ENCODE results near the gene KRT84.

Gene KRT84

GRCh38 chr12:52389313-52390207 is 4.1 kb upstream of the KRT84 start:
- no peak overlapping the region for H3K4me3 Mint-ChIP-seq
- no peaks in the 10 kb centered on the region for H3K9me3 Mint-ChIP-seq
- no peak overlapping the region for H3K27ac Mint-ChIP-seq
- ATAC-seq (replicated peaks) (no peak), DNase-seq (no peak)
- H3K4me1 Mint-ChIP-seq (ENCODE audit: low read depth in 2 of 2) = no peaks in the 10 kb centered on the region
- no peaks in the 10 kb centered on the region for H3K36me3 Mint-ChIP-seq (ENCODE audit: insufficient read depth)
- peaks cover 8 to 11% of the 10 kb centered on the region in 2 donors for H3K27me3 Mint-ChIP-seq

GRCh38 chr12:52387859-52388258 is 2.4 kb upstream of the KRT84 start:
- Mint-ChIP-seq H3K27me3 (peaks cover 4 to 8% of the 10 kb centered on the region in 2 donors), H3K4me3 (no peak overlapping the region), H3K27ac (no peak overlapping the region), H3K9me3 (no peaks in the 10 kb centered on the region), H3K36me3 (ENCODE audit: insufficient read depth) (no peaks in the 10 kb centered on the region), H3K4me1 (ENCODE audit: low read depth in 2 of 2) (peaks cover 4% of the 10 kb centered on the region in 2 donors)
- ATAC-seq (replicated peaks) (no peak), DNase-seq (no peak)

DNA sequence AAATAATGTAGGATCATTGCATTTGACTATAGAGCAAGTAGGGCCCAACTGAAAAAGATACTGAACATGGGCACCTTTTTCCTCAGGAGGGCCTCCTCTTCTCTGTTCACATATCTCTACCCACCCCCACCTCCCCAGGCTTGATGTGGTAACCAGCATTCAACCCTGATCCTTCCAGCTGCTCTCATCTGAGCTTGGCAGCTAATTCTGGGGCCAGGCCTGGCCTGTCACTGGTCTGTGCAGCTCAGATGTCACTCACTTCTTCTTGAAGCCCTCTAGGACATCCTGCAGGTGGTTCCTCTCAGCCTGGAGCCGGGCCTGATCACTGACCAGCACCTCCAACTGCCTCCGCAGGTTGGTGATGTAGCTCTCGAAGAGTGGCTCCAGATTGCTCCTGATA is 2.1 kb downstream of the KRT84 start:
- peaks cover 10 to 13% of the 10 kb centered on the region in 2 donors for H3K27me3 Mint-ChIP-seq
- DNase-seq = no peak
- H3K9me3 Mint-ChIP-seq = no peaks in the 10 kb centered on the region
- no peak for ATAC-seq (replicated peaks)
- H3K4me3 Mint-ChIP-seq = no peak overlapping the region
- H3K36me3 Mint-ChIP-seq (ENCODE audit: insufficient read depth) = no peaks in the 10 kb centered on the region
- H3K4me1 Mint-ChIP-seq (ENCODE audit: low read depth in 2 of 2) = peaks cover 8 to 12% of the 10 kb centered on the region in 2 donors
- H3K27ac Mint-ChIP-seq = no peak overlapping the region

GRCh38 chr12:52382854-52383253 is 2.6 kb downstream of the KRT84 start:
- Mint-ChIP-seq H3K27me3 (peaks cover 10 to 18% of the 10 kb centered on the region in 2 donors), H3K9me3 (no peaks in the 10 kb centered on the region), H3K4me1 (ENCODE audit: low read depth in 2 of 2) (peaks cover 8 to 12% of the 10 kb centered on the region in 2 donors), H3K36me3 (ENCODE audit: insufficient read depth) (no peaks in the 10 kb centered on the region), H3K27ac (peak overlapping the region in 1 of 2 donors; percentile 84), H3K4me3 (no peak overlapping the region)
- DNase-seq (no peak), ATAC-seq (replicated peaks) (peak; percentile 37)

GRCh38 chr12:52381206-52381605 is 4.2 kb downstream of the KRT84 start:
- Mint-ChIP-seq H3K36me3 (ENCODE audit: insufficient read depth) (no peaks in the 10 kb centered on the region), H3K27me3 (peaks cover 27 to 34% of the 10 kb centered on the region in 2 donors), H3K9me3 (no peaks in the 10 kb centered on the region), H3K4me3 (no peak overlapping the region), H3K4me1 (ENCODE audit: low read depth in 2 of 2) (peaks cover 8 to 12% of the 10 kb centered on the region in 2 donors), H3K27ac (no peak overlapping the region)
- no peak for ATAC-seq (replicated peaks)
- no peak for DNase-seq

DNA sequence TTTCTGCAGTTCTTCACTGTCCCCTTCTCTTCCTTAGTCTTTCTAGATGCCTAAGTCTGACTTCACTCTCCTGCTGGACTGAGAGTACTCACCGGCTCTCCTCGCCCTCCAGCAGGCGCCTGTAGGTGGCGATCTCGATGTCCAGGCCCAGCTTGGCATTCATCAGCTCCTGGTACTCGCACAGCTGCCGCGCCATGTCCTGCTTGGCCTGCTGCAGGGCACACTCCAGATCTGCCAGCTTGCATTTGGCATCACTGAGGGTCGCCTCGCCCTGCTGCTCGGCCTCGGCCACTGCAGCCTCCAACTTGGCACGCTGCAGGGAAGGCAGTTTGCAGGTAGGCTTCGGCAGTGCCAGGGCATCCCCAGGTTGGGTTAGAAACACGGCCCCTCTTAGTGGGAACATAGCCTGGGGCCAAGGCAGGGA is 5.2 kb downstream of the KRT84 start:
- ATAC-seq (replicated peaks) = no peak
- Mint-ChIP-seq H3K36me3 (ENCODE audit: insufficient read depth) (no peaks in the 10 kb centered on the region), H3K27ac (no peak overlapping the region), H3K9me3 (no peaks in the 10 kb centered on the region), H3K27me3 (peaks cover 27 to 43% of the 10 kb centered on the region in 2 donors), H3K4me1 (ENCODE audit: low read depth in 2 of 2) (peaks cover 8 to 12% of the 10 kb centered on the region in 2 donors), H3K4me3 (no peak overlapping the region)
- DNase-seq = no peak

GRCh38 chr12:52379536-52379935 is 5.9 kb downstream of the KRT84 start:
- Mint-ChIP-seq H3K9me3 (no peaks in the 10 kb centered on the region), H3K4me3 (no peak overlapping the region), H3K4me1 (ENCODE audit: low read depth in 2 of 2) (peaks cover 8 to 12% of the 10 kb centered on the region in 2 donors), H3K27ac (no peak overlapping the region), H3K27me3 (peaks cover 27 to 43% of the 10 kb centered on the region in 2 donors), H3K36me3 (ENCODE audit: insufficient read depth) (no peaks in the 10 kb centered on the region)
- DNase-seq (no peak), ATAC-seq (replicated peaks) (no peak)

GRCh38 chr12:52378091-52378490 is 7.4 kb downstream of the KRT84 start:
- DNase-seq (no peak), ATAC-seq (replicated peaks) (no peak)
- no peaks in the 10 kb centered on the region for H3K36me3 Mint-ChIP-seq (ENCODE audit: insufficient read depth)
- H3K4me1 Mint-ChIP-seq (ENCODE audit: low read depth in 2 of 2) = peaks cover 6 to 10% of the 10 kb centered on the region in 2 donors
- H3K27ac Mint-ChIP-seq = no peak overlapping the region
- no peak overlapping the region for H3K4me3 Mint-ChIP-seq
- no peaks in the 10 kb centered on the region for H3K9me3 Mint-ChIP-seq
- peaks cover 27 to 43% of the 10 kb centered on the region in 2 donors for H3K27me3 Mint-ChIP-seq

- Mint-ChIP-seq H3K27ac (no peak overlapping the region), H3K4me3 (no peak overlapping the region), H3K9me3 (no peaks in the 10 kb centered on the region), H3K27me3 (peaks cover 27 to 44% of the 10 kb centered on the region in 2 donors), H3K36me3 (ENCODE audit: insufficient read depth) (no peaks in the 10 kb centered on the region), H3K4me1 (ENCODE audit: low read depth in 2 of 2) (peaks cover 0 to 5% of the 10 kb centered on the region in 2 donors)
- DNase-seq = no peak
- ATAC-seq (replicated peaks) = no peak
Observed at GRCh38 chr12:52377266-52377665, 8.2 kb downstream of the KRT84 start.

DNA sequence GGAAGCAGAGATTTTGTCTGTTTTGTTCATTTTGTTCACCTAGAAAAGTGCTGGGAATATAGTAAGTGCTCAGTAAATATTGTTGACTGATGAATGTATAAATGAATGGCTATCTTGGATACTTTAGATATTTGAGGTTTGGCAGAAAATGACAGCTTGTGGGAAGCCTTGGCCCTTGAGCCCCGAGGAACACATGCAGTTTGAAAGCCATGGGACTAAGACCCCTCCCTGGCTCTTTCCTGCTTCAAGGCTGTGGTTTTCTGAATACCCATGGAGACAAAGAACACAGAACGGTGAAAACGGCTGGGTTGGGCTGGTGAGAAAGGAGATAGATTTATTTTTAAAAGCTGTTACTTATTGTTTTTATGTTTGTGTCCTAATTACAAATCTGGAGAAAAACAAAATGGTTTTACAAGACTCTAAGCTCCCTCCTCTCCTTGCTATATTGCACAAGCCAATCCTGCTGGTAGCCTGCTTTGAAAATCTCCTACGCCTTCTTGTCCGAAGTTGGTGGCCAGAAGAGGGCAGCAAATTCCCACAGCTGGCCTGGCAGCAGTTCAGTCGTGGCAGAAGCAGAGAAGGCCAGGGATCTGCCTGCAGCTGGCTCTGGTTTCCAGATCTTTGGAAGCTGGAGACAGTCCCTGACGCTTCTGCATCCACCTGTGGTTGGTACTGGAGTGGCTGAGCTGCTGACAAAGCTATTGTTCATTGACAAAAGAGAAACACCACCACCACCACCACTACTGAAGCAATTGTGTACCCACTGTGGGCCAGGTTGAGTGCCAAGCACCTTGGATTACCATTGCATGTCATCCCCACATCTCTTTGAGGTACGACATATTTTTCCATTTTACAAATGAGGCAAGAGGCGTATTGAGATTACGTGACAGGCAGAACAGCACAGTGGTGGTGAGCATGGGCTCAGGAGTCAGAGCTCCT is 13.0 kb downstream of the KRT84 start:
- Mint-ChIP-seq H3K9me3 (no peaks in the 10 kb centered on the region), H3K4me3 (no peak overlapping the region), H3K27ac (no peak overlapping the region), H3K36me3 (ENCODE audit: insufficient read depth) (no peaks in the 10 kb centered on the region), H3K27me3 (peaks cover 39 to 63% of the 10 kb centered on the region in 2 donors), H3K4me1 (ENCODE audit: low read depth in 2 of 2) (no peaks in the 10 kb centered on the region)
- ATAC-seq (replicated peaks) (peak; percentile 27), DNase-seq (peak; percentile 40 to 60 (median 49))

GRCh38 chr12:52371716-52372115 is 13.7 kb downstream of the KRT84 start:
- Mint-ChIP-seq H3K27ac (no peak overlapping the region), H3K36me3 (ENCODE audit: insufficient read depth) (no peaks in the 10 kb centered on the region)
- ATAC-seq (replicated peaks) = no peak

DNA sequence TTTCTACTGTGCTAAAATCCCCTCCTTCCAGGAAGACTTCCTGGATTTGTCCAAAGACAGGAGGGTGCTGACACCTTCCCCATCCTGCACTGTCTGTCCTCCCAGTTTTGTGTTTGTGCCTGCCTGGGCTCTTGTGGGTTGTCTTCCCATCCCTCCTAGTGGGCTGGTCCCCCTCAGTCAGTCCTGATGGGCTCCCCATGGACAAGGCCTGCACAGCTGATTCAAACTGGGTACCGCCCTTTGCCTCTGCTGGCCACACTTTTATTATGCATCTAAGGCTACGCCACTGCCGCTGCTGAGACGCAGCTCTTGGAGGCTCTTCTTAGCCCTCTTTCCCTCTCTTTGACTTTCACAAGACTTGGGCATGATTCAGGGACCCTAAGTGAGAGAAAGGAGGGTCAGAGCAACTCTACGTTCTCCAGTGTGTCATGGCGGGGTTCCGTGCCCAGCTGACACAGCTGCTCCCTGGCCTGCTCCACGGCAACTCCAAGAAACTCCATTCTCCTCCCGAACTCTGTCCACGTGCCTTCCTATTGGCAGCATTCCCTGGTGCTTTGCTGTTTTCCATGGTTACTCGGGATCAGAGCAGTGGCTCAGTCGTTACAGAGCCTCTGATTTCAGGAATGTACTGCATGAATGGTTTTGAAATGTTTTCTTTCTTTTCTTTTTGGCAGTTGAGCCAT is 14.4 kb downstream of the KRT84 start:
- no peak overlapping the region for H3K27ac Mint-ChIP-seq

More at GRCh38 chr12:52371716-52372115, 13.7 kb downstream of the KRT84 start:
- Mint-ChIP-seq H3K4me3 (no peak overlapping the region), H3K4me1 (ENCODE audit: low read depth in 2 of 2) (no peaks in the 10 kb centered on the region), H3K27me3 (peaks cover 32 to 63% of the 10 kb centered on the region in 2 donors), H3K9me3 (no peaks in the 10 kb centered on the region)
- DNase-seq = no peak

DNA sequence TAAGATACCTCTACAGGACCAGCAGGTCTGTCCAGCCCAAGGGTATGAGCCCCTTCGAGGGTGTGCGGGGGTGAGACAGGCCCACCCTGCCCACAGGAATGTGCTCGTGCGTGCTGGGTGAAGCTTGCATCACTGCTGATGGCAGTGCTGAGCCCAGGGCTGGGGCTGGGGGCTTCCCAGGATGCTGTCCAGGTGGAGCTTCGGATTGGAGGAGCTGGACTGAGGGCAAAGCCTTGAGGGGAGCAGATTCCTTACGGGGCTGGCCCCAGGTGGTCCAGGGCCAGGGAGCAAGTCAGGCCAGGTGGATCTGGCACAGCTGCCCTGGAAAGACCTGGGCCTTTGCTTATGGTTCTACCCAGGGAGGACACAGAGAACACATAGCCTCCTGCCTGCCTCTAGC is 15.6 kb downstream of the KRT84 start:
- DNase-seq (no peak), ATAC-seq (replicated peaks) (no peak)
- Mint-ChIP-seq H3K4me1 (ENCODE audit: low read depth in 2 of 2) (no peaks in the 10 kb centered on the region), H3K27me3 (peaks cover 33 to 68% of the 10 kb centered on the region in 2 donors), H3K9me3 (no peaks in the 10 kb centered on the region), H3K27ac (no peak overlapping the region), H3K4me3 (no peak overlapping the region), H3K36me3 (ENCODE audit: insufficient read depth) (no peaks in the 10 kb centered on the region)

More for the DNA sequence above, 14.4 kb downstream of the KRT84 start:
- Mint-ChIP-seq H3K4me1 (ENCODE audit: low read depth in 2 of 2) (no peaks in the 10 kb centered on the region), H3K36me3 (ENCODE audit: insufficient read depth) (no peaks in the 10 kb centered on the region), H3K9me3 (no peaks in the 10 kb centered on the region), H3K27me3 (peaks cover 33 to 63% of the 10 kb centered on the region in 2 donors), H3K4me3 (no peak overlapping the region)
- ATAC-seq (replicated peaks) = no peak
- DNase-seq = no peak
